NCI-H510A (cell line): Measurements from ENCODE around the gene ATRNL1.
"Not testable (repeated sequence)": the region's sequence is repeated elsewhere in the genome, so short reads cannot be mapped to it uniquely, and the experiment has no call there.

ENCODE experiments used
- DNase-seq: peaks from one replicate; lab custom pipeline; 2025; lab: John Stamatoyannopoulos, UW

Gene ATRNL1

DNA sequence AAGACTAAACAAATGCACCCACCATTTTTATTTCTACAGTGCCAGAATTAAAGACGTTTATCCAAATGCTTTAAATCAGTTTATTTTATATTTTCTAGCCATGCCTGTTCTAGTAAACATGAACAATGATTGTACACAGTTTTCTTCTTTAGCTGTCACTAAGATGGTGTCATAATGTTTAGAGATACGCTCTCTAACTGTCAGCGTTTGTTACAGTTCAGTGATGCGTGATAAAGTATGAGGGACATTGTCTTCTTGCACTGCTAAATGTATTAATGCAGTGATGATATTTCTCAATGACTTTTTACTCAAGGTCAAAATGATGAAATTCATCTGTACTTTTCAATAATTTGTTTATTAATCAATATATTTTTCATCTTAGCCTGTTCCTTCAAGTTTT lies 513.6 kb downstream of the ATRNL1 start:
- peak; percentile 5 for DNase-seq

DNA sequence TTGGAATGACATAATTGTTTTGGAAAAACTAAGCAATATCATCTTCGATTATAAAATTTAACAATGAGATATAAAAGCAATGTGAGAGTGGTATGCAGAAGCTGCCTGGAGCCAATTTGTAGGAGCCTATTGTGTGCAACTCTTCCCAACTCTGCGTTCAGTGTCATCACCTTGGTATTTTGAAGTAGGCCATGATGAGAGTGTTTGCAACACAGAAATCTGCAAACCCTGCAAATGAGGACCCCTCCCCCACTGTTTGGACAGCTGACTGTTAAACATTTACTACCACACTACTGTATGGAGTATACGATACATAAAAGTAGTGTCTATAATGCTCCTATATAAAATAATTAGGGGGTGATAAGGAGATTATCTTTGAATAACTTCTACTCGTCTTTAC lies 531.3 kb downstream of the ATRNL1 start:
- peak; percentile 84 for DNase-seq

DNA sequence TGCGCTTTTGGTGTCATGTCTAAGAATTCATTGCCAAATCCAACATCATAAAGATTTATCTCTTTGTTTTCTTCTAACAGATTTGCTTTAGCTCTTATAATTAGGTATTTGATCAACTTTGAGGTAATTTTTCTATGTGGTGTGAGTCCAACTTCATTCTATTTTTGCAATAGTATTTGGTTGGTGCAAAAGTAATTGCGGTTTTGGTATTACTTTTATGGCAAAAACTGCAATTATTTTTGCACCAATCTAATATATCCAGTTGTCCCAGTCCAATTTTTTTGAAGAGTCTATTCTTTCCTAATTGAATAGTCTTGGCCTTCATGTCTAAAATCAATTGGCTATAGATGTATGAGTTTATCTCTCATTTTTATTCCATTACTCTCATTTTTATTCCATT lies 535.5 kb downstream of the ATRNL1 start:
- DNase-seq: no peak

DNA sequence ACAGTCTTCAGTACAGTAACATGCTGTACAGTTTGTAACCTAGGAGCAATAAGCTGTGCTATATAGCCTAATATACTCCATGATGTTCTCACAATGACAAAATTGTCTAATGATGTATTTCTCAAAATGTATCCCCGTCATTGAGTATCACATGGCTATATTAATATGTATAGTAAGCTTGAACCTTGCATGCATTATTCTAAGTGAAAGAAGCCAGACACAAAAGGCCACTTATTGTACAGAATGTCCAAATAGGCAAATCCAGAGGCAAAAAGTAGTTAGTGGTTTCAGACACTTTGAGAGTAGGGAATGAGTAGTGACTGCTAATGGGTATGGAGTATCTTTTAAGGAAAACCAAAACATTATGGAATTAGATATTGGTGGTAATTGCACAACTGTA lies 545.1 kb downstream of the ATRNL1 start:
- no peak for DNase-seq

DNA sequence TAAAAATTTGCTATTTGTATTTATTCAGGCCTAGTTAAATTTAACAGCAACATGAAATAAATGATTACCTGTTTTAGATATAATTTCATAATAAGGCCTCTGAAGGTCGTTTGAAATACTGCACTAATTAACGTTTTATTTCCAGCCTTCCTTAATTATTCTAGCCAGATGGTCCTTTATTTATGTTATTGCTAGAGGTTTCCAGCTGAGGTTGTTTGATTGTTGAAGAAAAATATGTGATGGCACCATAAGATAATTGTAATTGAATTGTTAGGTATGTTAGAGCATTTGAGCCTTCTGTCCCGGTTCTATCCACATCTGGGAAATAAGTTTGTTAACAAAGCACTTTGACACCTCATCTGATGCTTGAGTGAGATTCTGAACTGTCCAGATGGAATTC lies 556.1 kb downstream of the ATRNL1 start:
- no peak for DNase-seq

DNA sequence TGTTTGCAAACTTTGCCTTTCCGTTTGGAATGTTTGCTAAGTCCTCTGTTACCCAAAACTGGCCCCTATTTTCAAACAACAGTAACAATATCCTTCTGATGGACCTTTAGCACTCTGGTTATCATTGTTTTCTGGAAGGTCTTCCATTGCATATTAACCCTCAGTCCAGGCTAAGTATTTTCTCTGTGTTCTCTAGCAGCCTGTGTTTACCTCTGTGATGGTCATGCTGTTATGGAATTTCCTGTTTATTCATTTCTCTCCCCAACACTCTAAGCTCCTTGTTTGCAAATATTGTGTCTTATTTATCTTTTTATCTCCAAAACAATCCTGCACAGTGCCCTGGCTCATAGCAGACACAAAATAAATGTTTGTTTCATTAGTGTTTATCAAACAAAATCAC lies 560.3 kb downstream of the ATRNL1 start:
- DNase-seq: no peak

DNA sequence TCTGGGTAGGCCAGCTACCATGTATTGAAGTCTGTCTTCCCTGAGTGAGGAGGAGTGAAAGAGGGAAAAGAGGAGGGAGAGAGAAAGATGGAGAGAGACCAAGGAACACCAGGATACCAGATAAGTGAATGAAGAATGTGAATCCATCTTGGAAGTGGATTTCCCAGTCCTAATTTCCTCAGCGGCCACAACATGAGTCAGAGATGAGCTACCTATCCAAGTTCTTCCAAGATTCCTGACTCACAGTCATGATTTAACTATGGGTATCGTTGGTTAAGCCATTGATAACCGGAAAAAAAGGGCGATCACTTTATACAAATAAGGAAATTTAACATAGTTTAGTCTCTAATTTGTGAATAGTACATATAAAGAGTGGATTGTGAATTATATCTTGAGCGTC lies 561.8 kb downstream of the ATRNL1 start:
- no peak for DNase-seq

DNA sequence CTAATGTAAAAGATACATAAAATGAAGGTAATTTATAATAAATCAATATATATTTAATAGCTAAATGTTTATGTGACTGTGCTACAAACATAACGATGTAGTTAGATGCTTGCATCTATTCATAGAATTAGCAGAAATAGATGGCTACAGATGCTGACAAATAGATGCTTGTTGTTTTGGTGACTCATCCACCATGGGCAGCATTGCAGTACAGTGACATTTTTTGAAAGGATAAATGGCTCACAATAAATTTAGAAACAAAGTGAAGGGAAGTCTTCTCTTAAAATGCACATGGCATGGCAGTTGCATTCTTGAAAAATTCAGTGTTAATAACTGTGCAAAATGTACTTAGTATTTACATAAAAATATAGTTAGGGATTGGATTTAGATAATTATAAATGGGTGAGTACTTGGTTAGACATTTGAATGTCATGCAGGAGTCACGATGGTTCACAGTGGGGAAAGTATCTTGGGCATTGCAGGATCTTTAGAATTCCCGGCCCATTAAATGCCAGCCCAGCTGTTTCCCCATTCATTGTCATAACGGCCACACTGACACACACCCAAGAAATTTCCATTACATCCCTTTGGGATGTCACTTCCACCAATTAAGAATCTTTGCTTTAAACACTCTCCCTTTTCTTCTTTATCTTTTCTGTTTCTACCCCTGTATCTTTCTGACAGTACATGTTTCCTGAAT lies 564.1 kb downstream of the ATRNL1 start:
- DNase-seq: no peak

DNA sequence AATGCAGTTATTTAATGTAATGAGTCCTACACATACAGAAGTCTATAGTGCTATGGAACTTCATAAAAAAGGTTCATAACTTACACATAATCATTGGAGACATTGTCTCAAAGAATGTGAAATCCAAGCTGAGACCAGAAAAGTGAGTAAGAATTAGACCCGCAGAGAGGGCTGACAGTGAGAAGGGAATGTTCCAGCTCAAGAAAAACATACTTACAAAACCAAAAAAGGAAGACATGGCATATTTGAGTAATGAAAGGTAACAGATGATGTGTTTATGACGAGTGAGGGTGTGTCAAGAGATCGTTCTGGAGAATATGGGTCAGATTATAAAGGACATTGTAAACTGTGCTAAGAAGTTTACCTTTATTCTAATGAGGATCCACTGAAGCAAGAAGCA lies 566.5 kb downstream of the ATRNL1 start:
- no peak for DNase-seq

DNA sequence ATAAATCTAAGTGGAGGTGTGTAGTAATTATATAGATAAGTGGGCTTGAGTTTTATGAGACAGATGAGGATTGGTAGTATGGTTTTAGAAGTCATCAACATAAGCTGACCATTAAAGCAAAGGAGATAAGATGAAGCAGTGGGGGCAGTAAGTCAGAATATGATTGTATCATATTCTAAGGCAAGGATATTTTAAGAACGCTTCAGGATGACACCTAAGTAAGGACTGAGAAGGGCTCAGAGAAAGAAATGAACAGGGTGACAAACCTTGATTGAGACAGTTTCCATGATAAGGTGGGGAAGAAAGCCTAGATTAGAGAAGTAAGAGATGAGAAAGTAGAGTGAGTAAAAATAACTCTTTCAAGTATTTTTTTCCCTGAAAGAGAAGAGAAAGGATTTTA lies 567.2 kb downstream of the ATRNL1 start:
- no peak for DNase-seq

DNA sequence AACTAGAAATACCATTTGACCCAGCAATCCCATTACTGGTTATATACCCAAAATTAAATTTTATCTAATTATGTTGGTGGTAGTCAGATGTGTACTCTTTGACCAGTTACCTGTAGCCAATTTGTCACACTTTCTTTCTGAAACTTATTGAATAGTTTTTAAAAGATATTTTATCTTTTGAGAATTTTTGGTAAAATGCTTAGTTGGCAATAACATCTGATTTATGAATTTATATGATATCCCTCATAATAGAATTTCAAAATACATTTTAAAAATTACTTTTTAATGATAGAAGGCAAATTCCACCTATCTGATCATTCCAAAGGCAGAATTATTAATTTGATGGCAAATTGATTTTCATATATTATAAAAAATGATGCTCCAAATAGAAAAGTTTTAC lies 569.3 kb downstream of the ATRNL1 start:
- DNase-seq: no peak

DNA sequence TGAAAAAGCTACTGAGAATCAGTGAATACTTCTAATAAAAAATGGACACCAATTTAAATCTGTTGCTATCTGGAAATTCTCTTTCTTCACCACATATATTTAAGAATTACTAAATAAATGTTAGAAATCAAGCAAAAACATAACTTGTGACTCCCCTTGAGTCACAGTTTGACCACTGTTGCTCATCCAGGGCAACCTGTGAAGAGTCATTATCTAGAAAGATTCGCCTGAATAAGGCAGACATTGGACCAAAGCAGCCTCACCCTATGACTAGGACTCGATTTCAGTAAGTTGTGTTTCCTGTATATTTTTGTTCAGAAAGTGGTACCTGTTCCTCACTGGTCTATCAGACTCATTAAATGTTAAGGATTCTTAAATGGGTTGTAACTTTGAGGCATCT lies 572.4 kb downstream of the ATRNL1 start:
- no peak for DNase-seq

DNA sequence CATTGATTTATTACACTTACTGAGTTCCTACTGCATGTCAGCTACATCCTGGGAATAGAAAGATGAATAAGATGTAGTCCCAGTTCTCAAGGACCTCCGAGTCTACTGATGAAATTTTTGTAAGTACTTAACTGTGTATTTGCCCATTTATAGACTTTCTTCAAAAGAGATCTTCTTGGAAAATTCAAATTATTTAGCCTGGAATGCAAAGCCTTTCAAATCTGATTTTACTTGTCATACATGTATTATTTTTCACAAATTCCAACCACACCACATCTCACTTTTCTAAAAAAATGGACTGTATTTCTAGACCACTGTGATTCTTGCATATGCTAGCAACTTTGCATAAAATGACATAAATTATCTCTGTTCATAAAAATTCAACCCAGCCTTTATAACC lies 581.3 kb downstream of the ATRNL1 start:
- DNase-seq: no peak

DNA sequence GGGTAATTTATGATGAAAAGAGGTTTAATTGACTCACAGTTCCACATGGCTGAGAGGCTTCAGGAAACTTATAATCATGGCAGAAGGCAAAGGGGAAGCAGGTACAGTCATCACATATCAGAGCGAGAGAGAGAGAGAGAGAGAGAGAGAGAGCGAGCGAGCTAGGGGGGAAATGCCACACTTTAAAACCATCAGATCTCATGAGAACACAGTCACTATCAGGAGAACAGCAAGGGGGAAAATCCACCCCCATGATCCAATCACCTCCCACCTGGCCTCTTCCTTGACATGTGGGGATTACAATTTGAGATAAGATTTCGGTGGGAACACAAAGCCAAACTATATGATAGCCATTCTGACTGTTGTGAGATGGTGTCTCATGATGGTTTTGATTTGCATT lies 603.6 kb downstream of the ATRNL1 start:
- no peak for DNase-seq

DNA sequence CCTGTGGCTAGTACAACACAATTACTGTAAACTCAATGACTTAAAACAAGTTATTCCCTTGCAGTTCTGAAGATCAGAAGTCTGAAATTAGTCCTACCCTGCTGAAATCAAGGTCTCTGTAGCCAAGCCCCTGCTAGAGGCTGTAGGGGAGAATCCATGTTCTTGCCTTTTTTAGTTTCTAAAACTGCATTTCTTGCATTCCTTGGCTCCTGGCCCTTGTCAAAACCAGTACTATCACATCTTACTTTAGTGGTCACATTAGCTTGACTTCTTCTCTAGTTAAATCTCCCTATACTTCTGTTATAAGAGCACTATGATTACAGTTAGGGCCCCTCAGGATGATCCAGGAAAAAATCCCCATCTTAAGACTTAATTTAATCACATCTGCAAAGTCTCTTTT lies 612.9 kb downstream of the ATRNL1 start:
- DNase-seq: no peak

DNA sequence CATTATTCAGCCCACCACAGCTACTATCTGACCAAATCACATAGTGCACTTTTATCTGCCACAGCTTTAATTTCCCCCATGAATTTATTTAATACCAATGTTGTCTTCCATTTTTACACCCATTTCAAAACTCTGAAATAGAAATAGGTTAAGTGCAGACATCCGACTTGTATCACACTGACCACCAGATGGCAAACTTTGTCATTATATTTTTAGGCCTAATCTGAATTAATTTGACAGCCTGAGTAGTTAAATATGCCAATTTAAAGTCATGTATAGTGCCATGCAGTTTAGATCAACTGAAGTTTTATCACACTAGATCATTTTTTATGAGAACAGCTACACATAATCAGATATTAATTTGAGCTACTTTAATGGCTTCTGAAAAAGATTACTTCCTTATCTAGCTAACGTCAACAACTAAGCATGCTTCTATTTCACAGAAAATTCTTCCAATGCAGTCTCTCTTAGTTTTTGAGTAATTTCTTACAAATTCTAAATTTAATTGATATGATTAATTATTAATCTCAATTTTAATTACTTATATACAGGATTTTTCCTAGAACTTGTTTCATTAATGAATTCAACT lies 613.4 kb downstream of the ATRNL1 start:
- no peak for DNase-seq

DNA sequence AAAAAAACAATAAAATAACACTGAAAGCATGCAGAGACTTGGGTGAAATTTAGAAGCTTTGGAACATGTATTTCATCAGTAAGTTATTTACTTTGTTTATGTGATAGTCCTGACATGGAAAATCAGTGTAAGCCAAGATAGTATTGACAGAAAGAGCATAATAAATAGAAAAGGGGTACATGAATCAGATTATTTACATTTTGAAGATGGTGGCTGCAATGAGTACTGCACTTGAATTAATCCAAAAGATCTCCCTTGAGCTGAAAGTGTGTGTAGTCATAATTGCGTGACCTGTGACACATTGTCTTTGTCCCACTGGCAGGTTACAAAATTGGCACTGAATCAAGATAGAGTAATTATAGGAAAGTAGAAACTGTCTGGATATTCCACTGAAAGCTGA lies 617.0 kb downstream of the ATRNL1 start:
- no peak for DNase-seq

DNA sequence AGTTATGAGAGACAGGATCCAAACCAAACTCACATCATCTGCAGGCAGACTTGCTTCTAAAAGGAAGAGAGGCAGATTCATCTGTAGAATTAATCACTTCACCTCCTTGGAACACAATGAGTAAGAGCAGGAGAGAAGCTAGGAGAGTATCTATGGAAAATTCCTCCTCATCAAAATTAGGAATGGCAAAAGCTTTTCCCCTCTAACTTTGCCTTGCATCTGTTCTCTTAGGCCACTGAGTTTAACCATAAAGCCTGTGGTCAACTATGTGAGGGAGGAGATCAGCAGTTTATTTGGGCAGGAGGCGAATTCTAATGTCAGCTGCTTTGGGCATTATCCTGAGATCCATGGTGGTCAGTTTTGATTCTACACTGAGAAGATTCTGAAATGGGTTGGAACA lies 618.1 kb downstream of the ATRNL1 start:
- DNase-seq: no peak

DNA sequence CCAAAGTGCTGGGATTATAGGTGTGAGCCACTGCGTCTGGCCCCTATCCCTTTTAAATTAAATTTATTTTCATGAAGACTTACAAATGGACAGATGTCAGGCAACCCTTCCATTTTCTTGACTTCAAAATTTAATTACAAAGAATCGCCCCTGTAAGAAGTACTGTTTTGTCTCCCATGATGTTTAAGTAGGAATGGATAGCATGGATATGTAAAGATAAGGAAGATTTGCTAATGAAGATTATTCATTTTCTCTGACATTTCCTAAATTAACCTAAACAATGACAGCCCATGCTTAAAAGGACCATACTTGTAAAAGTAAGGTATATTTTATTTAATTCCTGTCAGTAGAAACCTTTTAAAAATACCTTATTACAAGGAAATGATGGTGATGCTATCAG lies 627.0 kb downstream of the ATRNL1 start:
- DNase-seq: no peak

DNA sequence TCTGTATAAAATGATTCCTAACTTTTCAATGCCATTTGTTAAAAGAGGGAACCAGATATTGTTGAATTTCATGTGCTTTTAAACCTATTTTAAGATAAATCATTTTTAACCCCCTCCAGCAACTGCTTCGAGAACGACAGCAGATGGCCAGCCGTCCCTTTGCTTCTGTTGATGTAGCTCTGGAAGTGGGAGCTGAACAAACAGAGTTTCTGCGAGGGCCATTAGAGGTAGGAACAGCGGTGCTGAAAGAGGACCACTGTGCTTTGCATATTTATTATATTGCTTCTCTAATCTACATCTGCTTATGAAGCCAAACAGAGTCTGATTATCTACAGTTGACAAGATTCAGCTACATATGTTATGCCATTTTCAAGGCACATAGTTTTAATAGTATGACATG lies 634.0 kb downstream of the ATRNL1 start:
- peak; percentile 10 for DNase-seq

DNA sequence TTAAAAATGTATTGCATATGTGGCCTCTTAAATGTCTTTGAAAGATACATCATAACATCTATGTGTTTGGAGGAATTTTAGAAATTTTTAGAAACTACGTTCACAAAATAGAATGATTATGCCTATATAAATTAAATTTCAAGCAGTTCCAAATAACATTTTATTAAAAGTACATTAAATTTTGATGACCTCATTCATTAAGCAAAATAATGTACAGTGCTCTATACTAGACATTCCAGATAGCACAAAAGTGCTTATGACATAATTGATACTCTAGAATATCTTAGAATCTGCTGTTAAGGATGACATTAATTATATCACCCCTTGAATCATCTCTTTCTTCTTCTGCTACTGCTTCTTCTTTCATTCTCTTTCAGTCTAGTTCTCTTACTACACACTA lies 650.9 kb downstream of the ATRNL1 start:
- DNase-seq: no peak

DNA sequence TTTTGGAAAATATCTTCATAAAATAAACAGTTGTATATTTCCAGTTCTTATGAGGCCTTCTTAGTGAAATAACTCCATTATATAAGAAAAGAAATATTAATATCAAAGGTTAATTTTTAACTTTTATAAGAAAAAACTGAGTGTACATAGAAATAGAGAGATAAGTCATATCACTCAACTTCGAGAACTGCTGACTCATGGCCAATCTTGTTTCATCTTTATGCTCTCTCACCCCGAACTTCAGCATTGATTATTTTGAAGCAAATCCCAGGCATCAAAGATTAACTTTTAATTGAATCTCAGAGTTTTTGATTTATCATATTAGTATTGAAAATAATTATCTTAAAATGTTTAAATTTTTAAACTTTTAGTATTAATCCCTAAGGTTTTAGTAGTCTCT lies 652.8 kb downstream of the ATRNL1 start:
- no peak for DNase-seq

DNA sequence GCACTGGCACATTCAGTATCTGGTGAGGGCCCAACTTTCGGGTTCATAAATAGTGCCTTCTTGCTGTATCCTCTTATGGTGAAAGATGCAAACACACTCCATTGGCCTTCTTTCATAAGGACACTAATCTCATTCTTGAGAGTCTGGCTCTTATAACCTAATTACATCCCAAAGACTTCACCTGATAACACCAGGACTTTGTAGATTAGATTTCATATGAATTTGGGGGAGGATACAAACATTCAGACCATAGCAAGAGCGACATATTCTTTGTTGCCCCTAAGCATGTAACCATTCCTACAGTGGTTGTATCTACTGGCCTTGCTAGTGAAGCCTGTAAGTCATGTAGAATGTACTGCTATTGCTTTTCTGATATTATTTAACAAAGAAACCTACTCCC lies 654.6 kb downstream of the ATRNL1 start:
- no peak for DNase-seq

DNA sequence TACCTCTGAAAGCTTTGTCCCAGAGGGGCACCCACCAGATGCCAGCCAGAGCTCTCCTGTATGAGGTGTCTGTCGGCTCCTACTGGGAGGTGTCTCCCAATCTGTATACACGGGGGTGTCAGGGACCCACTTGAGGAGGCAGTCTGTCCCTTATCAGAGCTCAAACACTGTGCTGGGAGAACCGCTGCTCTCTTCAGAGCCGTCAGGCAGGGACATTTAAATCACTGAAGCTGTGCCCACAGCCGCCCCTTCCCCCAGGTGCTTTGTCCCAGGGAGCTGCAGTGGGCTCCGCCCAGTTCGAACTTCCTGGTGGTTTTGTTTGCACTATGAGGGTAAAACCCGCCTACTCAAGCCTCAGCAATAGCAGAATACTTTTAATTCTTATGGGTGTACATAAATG lies 665.3 kb downstream of the ATRNL1 start:
- DNase-seq: not testable (repeated sequence)
